Tibial nerve (tissue), 4 donors: ENCODE results near the gene FRMD3.

Experiments used
- EP300 ChIP-seq, 2 donors: sonication (generic); formaldehyde crosslinking; IDR thresholded peaks; one replicate each; pipeline ENCODE4 v1.6.1; 2017; ENCODE audit warnings: antibody characterized with exemption in 2 of 2, mild to moderate bottlenecking in 1 of 2
- POLR2A ChIP-seq, 2 donors: fragments of 450-650 bp; IDR thresholded peaks; one replicate each; pipeline ENCODE4 v1.6.1; 2017; ENCODE audit warnings: antibody characterized with exemption in 2 of 2, mild to moderate bottlenecking in 2 of 2, moderate library complexity in 2 of 2
- TF ChIP-seq, protein P1 (sequence below), 5 experiments: fragments of 200-600 bp in 3 of 5; fragments of 450-650 bp in 2 of 5; sonication (generic) in 3 of 5; IDR thresholded peaks; one replicate each; pipeline ENCODE4 v1.5.1; 2016 to 2019; ENCODE audit warnings: antibody characterized with exemption in 5 of 5, mild to moderate bottlenecking in 3 of 5, moderate library complexity in 2 of 5

DNA sequence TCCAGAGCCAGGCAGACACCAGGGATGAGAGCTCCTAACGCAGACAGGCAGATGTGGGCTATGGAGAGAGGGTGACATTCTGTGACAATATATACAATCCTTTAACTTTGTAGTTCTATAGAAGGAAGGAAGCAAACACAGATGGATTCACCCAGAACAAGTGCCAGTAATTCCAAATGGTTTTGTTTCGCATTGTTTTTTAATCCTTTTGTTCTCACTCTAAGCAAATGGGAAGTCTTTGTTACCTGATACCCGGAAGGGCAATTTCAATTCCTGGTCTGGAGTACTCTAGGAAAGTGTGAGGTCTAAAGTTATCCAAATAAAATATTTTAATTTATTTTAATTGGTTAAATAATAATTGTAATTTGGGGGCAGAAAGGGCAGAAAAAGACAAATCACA lies 2.5 kb downstream of the FRMD3 start:
- TF ChIP-seq POLR2A (IDR thresholded peaks at IDR 0.05) (no peak), EP300 (IDR thresholded peaks at IDR 0.05) (no peak)
- TF ChIP-seq, protein P1, sequence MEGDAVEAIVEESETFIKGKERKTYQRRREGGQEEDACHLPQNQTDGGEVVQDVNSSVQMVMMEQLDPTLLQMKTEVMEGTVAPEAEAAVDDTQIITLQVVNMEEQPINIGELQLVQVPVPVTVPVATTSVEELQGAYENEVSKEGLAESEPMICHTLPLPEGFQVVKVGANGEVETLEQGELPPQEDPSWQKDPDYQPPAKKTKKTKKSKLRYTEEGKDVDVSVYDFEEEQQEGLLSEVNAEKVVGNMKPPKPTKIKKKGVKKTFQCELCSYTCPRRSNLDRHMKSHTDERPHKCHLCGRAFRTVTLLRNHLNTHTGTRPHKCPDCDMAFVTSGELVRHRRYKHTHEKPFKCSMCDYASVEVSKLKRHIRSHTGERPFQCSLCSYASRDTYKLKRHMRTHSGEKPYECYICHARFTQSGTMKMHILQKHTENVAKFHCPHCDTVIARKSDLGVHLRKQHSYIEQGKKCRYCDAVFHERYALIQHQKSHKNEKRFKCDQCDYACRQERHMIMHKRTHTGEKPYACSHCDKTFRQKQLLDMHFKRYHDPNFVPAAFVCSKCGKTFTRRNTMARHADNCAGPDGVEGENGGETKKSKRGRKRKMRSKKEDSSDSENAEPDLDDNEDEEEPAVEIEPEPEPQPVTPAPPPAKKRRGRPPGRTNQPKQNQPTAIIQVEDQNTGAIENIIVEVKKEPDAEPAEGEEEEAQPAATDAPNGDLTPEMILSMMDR (IDR thresholded peaks at IDR 0.05), result no peak
